Endothelial cell of umbilical vein (primary cell): Measurements from ENCODE around the gene CYREN.

Experiments
- MYC ChIP-seq: IDR thresholded peaks from one replicate; pipeline ENCODE4 v1.6.1; 2011; ENCODE audit warnings: mild to moderate bottlenecking, low read depth, low read length
- POLR2A ChIP-seq: IDR thresholded peaks from 2 replicates; pipeline ENCODE4 v1.6.1; 2012; ENCODE audit warnings: low read depth, mild to moderate bottlenecking, control low read depth, low read length
- POLR2AphosphoS5 ChIP-seq: IDR thresholded peaks from 2 replicates; pipeline ENCODE4 v1.6.1; 2012; ENCODE audit warnings: low read depth, mild to moderate bottlenecking, control low read depth, low read length, moderate library complexity; ENCODE audit not compliant: insufficient read depth
- TF ChIP-seq, protein P1 (sequence below), 2 donors: IDR thresholded peaks; 1 replicate in 1 of 2; 2 replicates in 1 of 2; pipeline ENCODE4 v1.5.1; 2011; ENCODE audit warnings: low read length in 2 of 2, mild to moderate bottlenecking in 2 of 2, moderate library complexity in 2 of 2, control low read depth in 1 of 2, inconsistent platforms in 1 of 2, low read depth in 1 of 2; ENCODE audit not compliant: insufficient read depth in 1 of 2; ENCODE audit errors: extremely low read depth in 1 of 2
- TF ChIP-seq, protein P2 (sequence below): IDR thresholded peaks from 2 replicates; pipeline ENCODE4 v1.6.1; 2011; ENCODE audit not compliant: insufficient read depth, insufficient read length

DNA sequence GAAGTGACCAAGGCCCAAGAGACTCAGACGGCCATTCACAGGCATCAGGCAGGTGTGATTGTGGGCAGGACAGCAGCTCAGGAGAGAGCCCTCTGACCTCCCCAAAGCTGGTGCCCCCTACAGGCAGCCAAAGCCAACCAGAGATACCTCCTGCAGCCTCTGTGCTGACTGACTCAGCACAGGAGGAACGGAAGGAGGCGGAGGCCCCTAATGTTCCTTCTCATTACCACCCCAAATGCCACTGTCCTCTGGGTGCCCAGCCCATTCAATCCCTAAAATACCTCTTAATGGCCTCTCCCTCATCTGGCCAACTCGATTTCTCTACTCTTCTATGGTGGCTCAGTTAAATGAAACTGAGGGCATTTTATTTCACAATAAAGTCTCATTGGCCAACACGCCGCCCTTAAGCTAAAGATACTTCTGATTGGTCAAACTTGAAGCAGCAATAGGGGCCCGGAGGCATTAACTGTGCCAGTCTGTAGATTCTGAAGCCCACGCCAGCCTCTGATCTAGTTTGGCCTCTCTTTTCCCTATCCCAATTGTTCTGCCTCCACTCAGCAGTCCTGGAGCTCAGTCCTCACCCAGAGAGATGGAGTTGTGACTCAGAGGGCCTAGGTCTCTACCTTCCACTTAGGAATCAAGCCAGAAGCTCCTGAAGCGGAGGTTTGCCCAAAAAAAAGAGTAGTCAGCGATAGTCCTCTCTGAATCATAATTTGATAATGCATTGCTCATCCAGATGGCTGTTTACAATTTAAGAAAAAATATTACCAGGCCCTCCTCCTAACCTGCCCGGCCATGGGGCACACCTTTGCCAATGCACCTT, 1.2 kb downstream of the CYREN start:
- TF ChIP-seq, protein P1, sequence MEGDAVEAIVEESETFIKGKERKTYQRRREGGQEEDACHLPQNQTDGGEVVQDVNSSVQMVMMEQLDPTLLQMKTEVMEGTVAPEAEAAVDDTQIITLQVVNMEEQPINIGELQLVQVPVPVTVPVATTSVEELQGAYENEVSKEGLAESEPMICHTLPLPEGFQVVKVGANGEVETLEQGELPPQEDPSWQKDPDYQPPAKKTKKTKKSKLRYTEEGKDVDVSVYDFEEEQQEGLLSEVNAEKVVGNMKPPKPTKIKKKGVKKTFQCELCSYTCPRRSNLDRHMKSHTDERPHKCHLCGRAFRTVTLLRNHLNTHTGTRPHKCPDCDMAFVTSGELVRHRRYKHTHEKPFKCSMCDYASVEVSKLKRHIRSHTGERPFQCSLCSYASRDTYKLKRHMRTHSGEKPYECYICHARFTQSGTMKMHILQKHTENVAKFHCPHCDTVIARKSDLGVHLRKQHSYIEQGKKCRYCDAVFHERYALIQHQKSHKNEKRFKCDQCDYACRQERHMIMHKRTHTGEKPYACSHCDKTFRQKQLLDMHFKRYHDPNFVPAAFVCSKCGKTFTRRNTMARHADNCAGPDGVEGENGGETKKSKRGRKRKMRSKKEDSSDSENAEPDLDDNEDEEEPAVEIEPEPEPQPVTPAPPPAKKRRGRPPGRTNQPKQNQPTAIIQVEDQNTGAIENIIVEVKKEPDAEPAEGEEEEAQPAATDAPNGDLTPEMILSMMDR (IDR thresholded peaks at IDR 0.05; ENCODE audit: extremely low read depth in 1 of 2, insufficient read depth in 1 of 2, low read depth in 1 of 2, low read length in 2 of 2) = peak; percentile 30 to 46
- TF ChIP-seq, protein P2, sequence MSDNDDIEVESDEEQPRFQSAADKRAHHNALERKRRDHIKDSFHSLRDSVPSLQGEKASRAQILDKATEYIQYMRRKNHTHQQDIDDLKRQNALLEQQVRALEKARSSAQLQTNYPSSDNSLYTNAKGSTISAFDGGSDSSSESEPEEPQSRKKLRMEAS = no peak
- no peak for TF ChIP-seq MYC
- no peak for TF ChIP-seq POLR2AphosphoS5
- no peak for TF ChIP-seq POLR2A
